ENCODE measurements around the gene MACROD2.
A peak's percentile ranks its signal among the peaks of the same experiment; 100 is the strongest.

Gene MACROD2

GRCh38 chr20:14877301-14878028 is 882.1 kb downstream of the MACROD2 start:
- no peak for DNase-seq (ENCODE audit: low read depth)

GRCh38 chr20:14878676-14879019 is 883.3 kb downstream of the MACROD2 start:
- DNase-seq (ENCODE audit: low read depth): no peak

GRCh38 chr20:14879020-14879697 is 883.8 kb downstream of the MACROD2 start:
- peak; percentile 45 for DNase-seq (ENCODE audit: low read depth)

DNA sequence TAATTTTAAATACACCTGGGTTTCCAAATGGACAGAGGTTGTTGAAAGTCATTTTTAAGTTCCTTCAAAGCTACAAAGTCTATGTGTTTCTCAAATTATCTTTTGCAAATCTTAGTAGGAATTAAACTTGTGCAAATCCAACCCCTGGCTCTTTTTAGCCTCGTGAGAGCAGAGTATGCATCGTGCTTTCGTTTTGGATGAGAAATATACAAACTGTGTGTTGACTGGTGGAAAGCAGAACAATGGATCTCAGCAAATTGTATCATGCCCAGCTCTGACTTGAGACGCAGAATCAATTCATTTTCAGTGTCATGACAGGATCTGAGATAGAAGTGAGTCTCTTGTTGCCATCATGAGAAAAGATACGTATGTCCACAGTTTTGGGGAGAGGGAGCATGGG is 884.5 kb downstream of the MACROD2 start:
- DNase-seq (ENCODE audit: low read depth): no peak

- DNase-seq (ENCODE audit: low read depth): no peak
Measured at GRCh38 chr20:14881518-14881917, 886.2 kb downstream of the MACROD2 start.

- DNase-seq (ENCODE audit: low read depth): no peak
Measured at GRCh38 chr20:14882157-14882556, 886.8 kb downstream of the MACROD2 start.

DNA sequence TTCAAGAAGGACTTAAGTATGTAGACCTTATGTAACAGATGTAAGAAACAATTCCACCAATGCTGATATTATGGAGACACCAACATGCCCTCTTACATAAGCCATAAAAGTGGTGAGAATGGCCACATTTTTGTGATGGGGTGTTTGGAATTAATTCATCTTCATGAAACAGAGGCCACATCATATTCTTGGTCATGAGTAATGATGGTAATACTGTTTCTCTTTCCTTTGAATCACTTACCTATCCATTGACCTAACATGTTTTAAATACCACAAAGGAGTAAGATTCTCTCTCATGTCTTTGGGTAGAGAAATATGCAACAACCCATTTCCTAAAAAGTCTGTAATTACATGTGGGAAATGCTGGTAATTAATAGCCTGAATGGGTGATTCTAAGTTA is 887.5 kb downstream of the MACROD2 start:
- DNase-seq (ENCODE audit: low read depth): no peak

GRCh38 chr20:14883324-14883723 is 888.0 kb downstream of the MACROD2 start:
- no peak for DNase-seq (ENCODE audit: low read depth)

DNA sequence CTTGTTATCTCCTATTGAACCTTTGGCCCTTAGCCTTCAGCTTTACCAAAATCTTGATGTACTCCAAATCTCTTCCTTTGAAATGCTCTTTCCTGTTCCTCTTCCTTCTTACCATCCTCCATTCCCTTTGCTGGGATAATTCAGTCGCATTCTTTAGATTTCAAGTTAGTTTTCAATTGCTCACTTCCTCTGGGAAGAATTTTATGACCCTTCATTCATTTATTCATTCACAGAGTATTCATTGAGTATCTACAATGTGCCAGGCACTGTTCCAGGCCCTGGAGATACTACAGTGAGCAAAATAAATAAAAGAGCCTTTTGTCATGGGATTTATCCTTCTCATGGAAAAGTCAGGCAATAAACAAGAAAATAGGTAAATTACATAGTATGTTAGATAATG is 890.3 kb downstream of the MACROD2 start:
- no peak for DNase-seq (ENCODE audit: low read depth)

DNA sequence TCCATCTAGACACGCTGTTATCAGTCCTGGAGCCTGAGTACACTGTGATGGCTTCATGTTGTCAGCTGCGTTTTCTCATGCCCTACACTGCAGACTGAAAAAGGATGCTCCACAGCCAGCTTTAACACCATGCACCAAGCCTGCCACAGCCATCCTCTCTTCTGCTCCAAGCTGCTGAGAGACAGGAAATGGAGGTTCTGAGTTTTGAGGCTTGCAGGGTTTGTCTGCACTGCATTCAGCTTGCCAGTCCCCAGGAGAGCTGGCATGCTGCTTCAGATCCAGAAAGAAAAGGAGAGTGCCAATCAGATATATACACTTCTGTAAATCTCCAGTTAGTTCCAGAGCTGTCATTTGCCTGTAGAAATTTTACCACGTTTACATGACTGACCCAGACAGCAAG is 892.8 kb downstream of the MACROD2 start:
- no peak for DNase-seq (ENCODE audit: low read depth)

GRCh38 chr20:14889496-14890255 is 894.4 kb downstream of the MACROD2 start:
- DNase-seq (ENCODE audit: low read depth): no peak

DNA sequence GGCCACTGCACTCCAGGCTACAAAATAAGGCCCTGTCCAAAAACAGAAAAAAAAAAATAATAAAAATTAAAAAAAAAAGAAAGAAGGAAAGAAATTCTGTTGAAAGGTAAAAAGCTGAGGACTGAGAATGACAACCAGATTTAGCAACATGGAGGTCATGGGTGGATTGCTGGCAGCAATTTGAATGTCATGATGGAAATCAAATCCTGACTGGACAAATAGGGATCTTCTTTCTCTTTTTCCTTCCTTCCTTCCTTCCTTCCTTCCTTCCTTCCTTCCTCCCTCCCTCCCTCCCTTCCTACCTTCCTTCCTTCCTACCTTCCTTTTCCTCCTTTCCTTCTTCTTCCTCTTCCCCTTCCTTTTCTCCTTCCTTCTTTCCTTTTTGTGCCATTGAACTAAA is 895.4 kb downstream of the MACROD2 start:
- DNase-seq (ENCODE audit: low read depth): no peak

DNA sequence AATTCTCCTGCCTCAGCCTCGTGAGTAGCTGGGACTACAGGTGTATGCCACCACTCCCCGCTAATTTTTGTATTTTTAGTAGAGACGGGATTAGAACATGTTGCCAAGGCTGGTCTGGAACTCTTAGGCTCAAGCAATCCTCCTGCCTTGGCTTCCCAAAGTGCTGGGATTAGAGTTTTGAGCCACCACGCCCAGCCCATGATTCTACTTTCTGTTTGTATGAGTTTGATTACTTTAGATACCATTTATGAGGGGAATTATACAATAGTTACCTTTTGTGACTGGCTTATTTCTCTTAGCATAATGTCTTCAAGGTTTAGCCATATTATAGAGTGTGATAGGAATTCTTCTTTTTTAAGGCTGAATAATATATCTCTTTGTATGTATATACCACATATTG is 897.5 kb downstream of the MACROD2 start:
- no peak for DNase-seq (ENCODE audit: low read depth)

- no peak for DNase-seq (ENCODE audit: low read depth)
Measured at GRCh38 chr20:14896569-14896968, 901.3 kb downstream of the MACROD2 start.

- no peak for DNase-seq (ENCODE audit: low read depth)
Measured at GRCh38 chr20:14897608-14898007, 902.3 kb downstream of the MACROD2 start.

DNA sequence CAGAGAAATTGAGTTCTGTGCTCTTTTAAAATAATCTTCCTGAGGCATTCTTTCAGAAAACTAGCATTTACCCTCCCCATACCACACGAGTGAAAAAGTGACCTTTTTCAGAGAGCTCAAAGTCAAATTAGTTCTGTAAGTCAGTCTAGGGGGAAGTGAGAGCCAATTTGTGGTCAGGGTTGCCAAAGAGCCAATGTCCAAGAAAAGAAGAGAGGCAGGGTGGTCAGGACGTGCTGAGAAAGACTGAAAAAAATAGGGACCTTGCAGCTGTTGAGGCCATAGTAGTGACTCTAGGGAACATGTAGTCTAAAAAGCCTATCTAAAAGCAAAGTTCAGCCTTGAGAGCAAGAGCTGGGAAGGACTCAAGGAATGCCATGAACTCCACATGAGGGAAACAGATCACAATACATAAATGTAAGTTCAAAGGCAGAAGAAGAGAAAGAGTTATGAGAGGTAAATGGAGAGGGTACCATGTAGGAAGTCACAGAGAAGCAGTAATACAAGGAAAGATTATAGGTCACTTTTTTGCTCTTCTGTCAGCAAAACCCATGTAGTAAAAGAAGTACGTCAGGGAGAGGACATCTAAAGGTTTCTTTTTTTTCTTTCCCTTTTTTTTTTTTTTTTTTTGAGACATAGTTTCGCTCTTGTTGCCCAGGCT is 907.2 kb downstream of the MACROD2 start:
- DNase-seq (ENCODE audit: low read depth): no peak

- no peak for DNase-seq (ENCODE audit: low read depth)
Measured at GRCh38 chr20:14906908-14907434, 911.7 kb downstream of the MACROD2 start.

GRCh38 chr20:14910126-14910525 is 914.8 kb downstream of the MACROD2 start:
- no peak for DNase-seq (ENCODE audit: low read depth)

DNA sequence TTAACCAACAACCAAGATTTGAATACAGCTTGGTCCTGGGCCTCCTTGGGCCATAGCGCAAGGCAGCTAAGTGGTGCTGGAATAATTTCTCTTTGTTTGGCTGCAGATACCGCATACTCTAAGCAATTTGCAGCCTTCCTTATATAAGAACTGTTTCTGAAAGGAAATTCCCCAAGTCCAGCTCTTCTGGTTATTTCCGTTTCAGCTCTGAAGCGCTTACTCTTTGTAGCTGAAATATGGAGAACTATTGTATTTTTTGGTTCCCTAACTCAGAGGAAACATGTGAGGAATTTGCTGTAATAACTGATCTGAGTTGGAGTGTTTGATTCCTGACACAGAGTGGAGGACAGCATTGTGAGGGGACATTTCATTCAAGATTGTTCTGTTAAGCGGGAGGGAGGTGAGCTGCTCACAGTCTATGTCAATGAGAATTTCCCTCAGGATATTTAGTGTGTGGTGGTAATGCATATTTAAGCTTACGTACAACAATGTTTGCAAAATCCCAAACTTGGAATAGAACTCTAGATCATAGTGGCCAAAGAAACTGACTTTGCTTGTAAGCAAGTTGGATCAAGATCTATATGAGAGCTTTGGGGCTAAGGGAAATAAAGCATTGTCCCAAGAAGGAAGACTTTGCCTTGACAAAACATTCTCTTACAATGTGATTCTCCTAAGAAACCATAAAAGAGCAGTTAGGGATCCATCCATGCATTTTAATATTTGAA is 918.7 kb downstream of the MACROD2 start:
- DNase-seq (ENCODE audit: low read depth): no peak

GRCh38 chr20:14914633-14915032 is 919.3 kb downstream of the MACROD2 start:
- DNase-seq (ENCODE audit: low read depth): no peak

DNA sequence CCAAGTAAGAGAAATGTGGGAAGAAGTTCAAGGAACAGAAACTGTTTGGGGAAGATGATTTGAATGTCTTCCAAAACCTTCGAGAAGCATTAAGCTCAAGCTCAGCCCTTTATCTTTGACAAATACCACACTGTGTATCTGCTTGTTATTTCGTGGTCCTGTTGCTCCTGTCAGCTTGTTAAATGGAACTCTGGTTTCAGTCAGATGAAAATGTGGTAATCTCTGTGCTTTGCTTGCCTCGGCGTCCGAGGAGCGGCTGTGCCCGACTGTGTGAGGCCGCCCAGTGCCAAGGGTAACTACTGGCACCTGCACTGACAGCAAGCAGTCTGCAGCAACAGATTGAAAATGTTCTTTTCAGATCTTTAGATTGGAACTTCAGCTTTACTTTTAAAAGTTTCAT is 920.0 kb downstream of the MACROD2 start:
- DNase-seq (ENCODE audit: low read depth): no peak

All from stromal cell of bone marrow (primary cell).